IPS DF 4.7 (cell line): Measurements from ENCODE around the gene ATF6.

Source experiments
- DNase-seq: peaks from one replicate; pipeline ENCODE4 v3.0.0-alpha.2; 2013; ENCODE audit warnings: low spot score; ENCODE audit errors: extremely low read depth

Gene ATF6

GRCh38 chr1:161993576-161993975 lies 227.5 kb downstream of the ATF6 start:
- DNase-seq: no peak

DNA sequence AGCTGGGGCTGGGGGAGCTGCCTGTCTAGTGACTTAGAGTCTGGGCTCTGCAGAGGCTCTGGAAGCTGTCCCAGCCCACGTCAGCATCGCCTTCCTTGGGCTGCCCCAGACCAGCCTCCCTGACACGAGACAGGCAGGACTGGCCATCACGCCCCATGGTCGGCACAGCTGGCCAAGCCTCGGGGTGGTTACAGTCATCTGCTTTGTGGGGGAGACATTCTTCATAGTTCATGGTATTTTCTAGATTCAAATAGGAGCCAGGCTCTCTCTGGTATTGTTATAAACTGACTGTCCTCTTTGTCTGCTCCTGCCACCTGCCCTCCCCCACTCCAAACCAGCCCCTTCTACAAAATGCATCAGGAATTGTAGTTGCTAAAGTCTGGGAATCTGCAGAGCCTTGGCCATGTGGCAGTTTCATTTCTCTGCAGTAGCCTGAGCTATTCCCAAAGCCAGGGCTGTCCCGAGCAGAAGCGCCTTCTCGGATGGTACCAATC lies 228.1 kb downstream of the ATF6 start:
- no peak for DNase-seq

DNA sequence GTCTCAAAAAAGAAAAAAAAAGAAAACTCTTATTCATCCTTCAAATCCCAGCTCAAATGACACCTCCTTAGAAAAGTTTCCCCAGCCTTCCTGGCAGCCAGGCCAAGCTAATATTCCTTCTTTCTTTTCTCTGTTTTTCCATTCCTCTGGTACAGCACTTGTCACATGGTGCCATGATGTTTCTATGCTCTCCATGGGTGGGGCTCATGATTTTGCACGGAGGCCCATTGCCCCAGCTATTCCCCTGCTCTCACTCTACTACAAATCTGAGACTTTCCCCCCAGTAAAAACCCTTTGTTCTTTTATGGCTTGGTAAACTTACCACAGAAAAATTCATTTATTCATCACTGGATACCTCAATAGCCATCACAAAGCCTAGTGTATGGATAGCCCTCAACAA lies 231.0 kb downstream of the ATF6 start:
- no peak for DNase-seq

GRCh38 chr1:161998811-161999210 lies 232.7 kb downstream of the ATF6 start:
- no peak for DNase-seq

DNA sequence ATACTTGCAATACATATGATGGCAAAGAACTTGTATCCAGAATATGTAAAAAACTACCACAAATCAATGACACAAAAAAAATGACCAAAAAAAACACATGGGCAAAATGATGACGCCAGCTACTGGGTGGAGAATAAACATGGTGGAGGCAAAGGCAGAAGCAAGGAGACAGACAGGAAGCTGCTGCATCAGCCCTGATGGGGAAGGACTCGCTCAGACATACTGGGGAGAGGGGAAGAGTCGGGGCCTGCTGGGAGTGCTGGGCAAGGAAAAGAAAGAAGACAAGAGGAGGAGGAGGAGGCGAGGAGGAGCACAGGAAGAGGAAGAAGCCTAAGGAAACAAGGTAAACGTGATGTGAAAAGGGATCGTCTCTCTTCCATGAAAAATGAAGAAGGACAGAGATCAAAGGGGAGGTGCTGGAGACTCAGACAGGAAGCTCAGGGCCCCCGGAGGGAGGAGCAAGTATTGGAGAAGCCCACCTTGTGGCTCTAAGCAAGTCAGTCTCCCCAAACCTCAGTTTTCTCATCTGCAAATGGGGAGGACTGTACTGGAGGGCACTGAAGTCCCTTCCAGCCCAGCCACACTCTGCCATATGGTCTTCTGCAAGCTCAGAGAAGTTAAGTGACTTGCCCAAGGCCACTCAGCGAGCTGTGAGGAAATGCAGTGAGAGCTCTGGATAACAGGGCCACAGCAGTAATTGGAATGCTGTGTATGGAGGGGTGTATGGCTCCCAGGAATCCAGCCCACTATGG lies 233.4 kb downstream of the ATF6 start:
- DNase-seq: no peak

DNA sequence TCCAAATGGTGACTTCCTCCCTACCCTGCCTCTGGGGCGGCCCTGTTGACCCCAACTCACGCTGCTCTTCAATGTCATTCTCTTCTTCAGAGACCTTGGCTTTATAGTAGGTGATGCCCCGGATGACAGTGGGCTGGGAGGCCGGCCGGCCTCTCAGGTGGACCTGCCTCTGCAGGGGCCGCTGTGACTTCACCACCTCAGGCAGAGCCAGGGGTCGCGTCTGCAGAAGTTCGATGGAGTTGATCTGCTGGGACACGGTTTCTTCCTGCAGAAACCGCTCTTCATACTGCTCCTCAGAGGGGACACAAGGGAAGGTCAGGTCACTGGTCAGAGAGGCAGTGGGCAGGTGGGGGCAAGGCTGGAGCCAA lies 233.9 kb downstream of the ATF6 start:
- no peak for DNase-seq

- no peak for DNase-seq
Measured at GRCh38 chr1:162003061-162003829, 237.1 kb downstream of the ATF6 start.

DNA sequence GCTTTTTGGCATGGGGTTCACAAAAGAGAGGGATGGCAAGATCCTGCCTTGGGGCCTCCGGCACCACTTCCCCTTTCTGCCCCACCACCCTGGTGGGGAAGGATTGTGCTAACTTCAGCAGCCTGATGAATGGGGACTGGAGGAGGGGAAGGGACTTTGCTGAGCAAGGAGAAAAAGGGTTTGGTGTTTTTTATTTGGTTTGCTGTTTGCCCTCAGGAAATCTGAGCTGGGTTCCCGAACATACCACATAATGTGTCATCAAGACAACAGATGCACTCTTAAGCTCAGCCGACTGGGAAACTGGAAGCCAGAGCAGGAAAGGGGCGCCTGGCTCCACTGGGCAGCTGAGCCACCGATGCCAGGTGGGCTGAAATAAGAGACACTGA lies 237.7 kb downstream of the ATF6 start:
- DNase-seq: no peak

DNA sequence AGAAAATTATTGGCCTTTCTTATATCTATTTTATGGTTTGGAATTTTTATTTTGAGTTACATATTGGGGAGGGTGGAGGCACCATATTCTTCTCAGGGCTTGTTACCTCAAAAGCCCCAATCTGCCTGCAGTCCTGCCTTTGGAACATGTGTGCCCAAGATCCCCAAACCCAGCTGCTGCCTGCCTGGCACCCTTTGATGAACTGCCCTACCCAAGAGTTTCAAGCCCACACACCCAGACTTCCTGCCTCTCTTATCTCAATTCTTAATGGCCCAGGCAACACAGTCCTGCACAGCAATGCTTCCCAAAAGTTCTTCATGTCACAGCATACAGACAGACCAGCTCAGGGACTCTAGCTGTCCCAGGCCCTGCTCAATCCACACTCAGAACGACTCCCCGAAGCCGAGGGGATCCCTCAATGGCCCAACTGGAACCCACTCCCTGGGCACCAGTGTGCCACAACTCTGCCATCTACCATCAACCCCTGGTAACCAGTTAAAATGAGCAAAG lies 238.4 kb downstream of the ATF6 start:
- DNase-seq: no peak

DNA sequence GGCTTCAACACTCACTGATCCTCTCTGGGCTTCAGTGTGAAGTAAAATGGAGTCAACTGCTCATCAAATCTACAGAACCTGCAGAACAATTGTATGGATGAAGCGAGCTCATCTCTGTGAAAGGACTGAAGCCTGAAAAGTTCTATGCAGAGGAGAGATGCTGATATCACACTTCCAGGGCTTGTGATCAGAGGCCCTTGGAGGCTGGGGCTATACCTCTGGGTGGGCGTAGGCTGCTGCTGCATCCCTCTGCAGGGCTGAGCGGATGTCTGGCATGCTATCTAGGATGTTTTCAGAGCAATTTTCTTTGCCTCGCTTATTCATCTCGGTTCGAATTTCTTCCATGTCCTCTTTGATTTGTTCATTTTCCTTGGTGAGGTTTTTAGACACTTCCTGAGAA lies 240.0 kb downstream of the ATF6 start:
- DNase-seq: no peak

DNA sequence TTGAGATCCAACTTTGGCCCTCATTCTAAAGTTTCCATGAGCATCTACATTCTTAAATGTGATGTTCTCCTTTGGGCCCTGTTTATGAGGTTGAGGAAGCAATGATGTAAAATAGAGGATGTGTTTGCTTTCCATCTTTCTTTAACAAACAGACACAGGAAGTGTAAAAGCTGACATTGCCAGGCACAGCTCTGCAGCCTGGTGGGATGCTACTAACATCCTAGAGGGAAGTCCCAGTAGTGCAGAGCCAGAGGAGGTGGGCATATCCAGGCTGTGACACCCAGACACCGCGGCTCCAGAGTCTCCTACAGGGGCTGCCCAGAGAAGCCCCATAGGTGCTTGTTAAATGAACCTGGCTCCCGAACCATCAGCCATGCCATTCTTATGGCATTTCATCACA lies 241.3 kb downstream of the ATF6 start:
- no peak for DNase-seq

- DNase-seq: no peak
Measured at GRCh38 chr1:162008799-162009198, 242.7 kb downstream of the ATF6 start.

DNA sequence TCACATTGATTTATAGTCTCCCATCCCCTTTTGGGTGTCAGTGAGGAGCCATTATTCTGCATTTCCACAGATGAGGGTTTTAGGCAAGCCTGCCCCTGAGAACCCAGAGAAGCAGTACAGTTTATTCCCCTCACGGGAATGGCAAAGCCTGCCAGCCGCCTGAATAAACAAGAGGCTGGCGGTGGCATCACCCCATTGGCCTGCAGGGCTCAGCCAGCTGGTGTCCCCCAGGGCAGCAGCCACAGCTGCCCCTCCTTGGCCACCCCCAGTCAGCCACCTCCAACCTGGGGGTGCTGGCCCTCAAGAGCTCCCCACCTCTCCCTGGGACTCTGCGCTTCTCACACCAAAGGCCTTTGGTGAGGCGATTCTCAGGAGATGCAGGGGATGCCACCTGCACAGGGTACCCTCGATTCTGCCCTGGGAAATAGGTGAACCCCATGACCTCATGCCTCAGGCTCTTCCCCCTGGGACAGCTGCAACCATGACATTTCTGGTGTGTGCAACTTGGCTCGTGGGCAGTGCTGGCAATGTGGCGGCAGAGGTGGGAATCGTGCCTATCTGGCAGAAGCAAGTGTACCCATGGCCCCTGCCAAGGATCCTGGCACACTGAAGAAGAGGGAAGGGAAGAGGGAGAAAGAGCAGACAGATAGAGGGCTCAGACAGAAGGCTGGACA lies 243.5 kb downstream of the ATF6 start:
- DNase-seq: no peak

DNA sequence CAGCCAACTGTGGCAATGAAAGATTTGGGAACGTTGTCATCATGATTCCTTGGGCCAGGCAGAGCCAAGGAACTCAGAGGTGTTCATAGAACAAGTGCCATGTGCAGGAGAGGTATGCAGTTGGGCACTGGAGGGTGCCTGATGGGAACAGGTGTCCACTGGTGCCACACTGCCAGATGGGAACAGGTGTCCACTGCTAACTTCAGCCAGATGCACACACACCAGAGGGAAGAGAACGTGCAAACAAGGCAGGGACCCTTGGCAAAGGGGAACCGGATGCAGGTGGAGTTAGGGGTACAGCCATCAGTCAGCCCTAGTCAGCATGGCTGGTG lies 244.0 kb downstream of the ATF6 start:
- no peak for DNase-seq

- no peak for DNase-seq
Measured at GRCh38 chr1:162011337-162012012, 245.4 kb downstream of the ATF6 start.

GRCh38 chr1:162013289-162013688 lies 247.2 kb downstream of the ATF6 start:
- DNase-seq: no peak
